ENCODE data around the gene ZNF462.
"Not testable (repeated sequence)": the region's sequence is repeated elsewhere in the genome, so short reads cannot be mapped to it uniquely, and the experiment has no call there.

Gene ZNF462

GRCh38 chr9:106862821-106863720, at the start of gene ZNF462:
TSS of gene ZNF462 (plus strand) at chr9:106863166. CDS start at chr9:106923384, 60,218 bp downstream.
- no peak for DNase-seq (ENCODE audit: low read depth in 2 of 2)

GRCh38 chr9:106816524-106816923, 46.4 kb upstream of the ZNF462 start:
- no peak for DNase-seq (ENCODE audit: low read depth in 2 of 2)

- no peak for DNase-seq (ENCODE audit: low read depth in 2 of 2)
These were observed 44.9 kb upstream of the ZNF462 start for GRCh38 chr9:106818034-106818433.

GRCh38 chr9:106820866-106821265, 42.1 kb upstream of the ZNF462 start:
- DNase-seq (ENCODE audit: low read depth in 2 of 2), result no peak

- DNase-seq (ENCODE audit: low read depth in 2 of 2), result no peak
These were observed 34.9 kb upstream of the ZNF462 start for GRCh38 chr9:106828070-106828469.

- DNase-seq (ENCODE audit: low read depth in 2 of 2), result no peak
These were observed 34.0 kb upstream of the ZNF462 start for GRCh38 chr9:106828965-106829364.

- no peak for DNase-seq (ENCODE audit: low read depth in 2 of 2)
These were observed 33.1 kb upstream of the ZNF462 start for GRCh38 chr9:106829666-106830408.

GRCh38 chr9:106830527-106831150, 32.3 kb upstream of the ZNF462 start:
- no peak for DNase-seq (ENCODE audit: low read depth in 2 of 2)

GRCh38 chr9:106834888-106835287, 28.1 kb upstream of the ZNF462 start:
- no peak for DNase-seq (ENCODE audit: low read depth in 2 of 2)

GRCh38 chr9:106835840-106836239, 27.1 kb upstream of the ZNF462 start:
- DNase-seq (ENCODE audit: low read depth in 2 of 2), result no peak

- DNase-seq (ENCODE audit: low read depth in 2 of 2), result no peak
These were observed 19.6 kb upstream of the ZNF462 start for GRCh38 chr9:106843371-106843770.

- DNase-seq (ENCODE audit: low read depth in 2 of 2), result no peak
These were observed 16.7 kb upstream of the ZNF462 start for GRCh38 chr9:106846307-106846706.

GRCh38 chr9:106846857-106847256, 16.1 kb upstream of the ZNF462 start:
- no peak for DNase-seq (ENCODE audit: low read depth in 2 of 2)

- DNase-seq (ENCODE audit: low read depth in 2 of 2), result not testable (repeated sequence)
These were observed 11.3 kb upstream of the ZNF462 start for GRCh38 chr9:106851640-106852039.

GRCh38 chr9:106857811-106858470, 5.0 kb upstream of the ZNF462 start:
- DNase-seq (ENCODE audit: low read depth in 2 of 2), result no peak

- no peak for DNase-seq (ENCODE audit: low read depth in 2 of 2)
These were observed 2.8 kb upstream of the ZNF462 start for GRCh38 chr9:106859957-106860720.

GRCh38 chr9:106860721-106861639, 2.0 kb upstream of the ZNF462 start:
- no peak for DNase-seq (ENCODE audit: low read depth in 2 of 2)

- no peak for DNase-seq (ENCODE audit: low read depth in 2 of 2)
These were observed 1.3 kb upstream of the ZNF462 start for GRCh38 chr9:106861640-106862109.

GRCh38 chr9:106862110-106862820, 701 bp upstream of the ZNF462 start:
- DNase-seq (ENCODE audit: low read depth in 2 of 2), result no peak
